ENCODE data around the gene WT1.

Gene WT1

GRCh38 chr11:32344946-32345345 is 90.4 kb downstream of the WT1 start:
- no peak overlapping the region for H3K27ac ChIP-seq (ENCODE audit: extremely low read depth, low read depth, low read length)
- H3K4me3 ChIP-seq (ENCODE audit: low read depth, low read length) = no peak overlapping the region
- H3K9me3 ChIP-seq (ENCODE audit: control insufficient read depth, insufficient read depth, low read depth, low read length) = no peaks in the 10 kb centered on the region
- TF ChIP-seq ZNF747 (tag by site-specific recombination; IDR thresholded peaks at IDR 0.05) (no peak), ZNF670 (tag by site-specific recombination; IDR thresholded peaks at IDR 0.05; ENCODE audit: low read depth) (no peak), ZNF37A (tag by site-specific recombination; IDR thresholded peaks at IDR 0.05) (no peak), HOXA7 (CRISPR knock-in tag; IDR thresholded peaks at IDR 0.05; ENCODE audit: borderline replicate concordance) (no peak), ZNF335 (tag by site-specific recombination; conservative IDR thresholded peaks at IDR 0.05) (no peak), ZSCAN5A (tag by site-specific recombination; IDR thresholded peaks at IDR 0.05) (no peak), ZFP37 (tag by site-specific recombination; IDR thresholded peaks at IDR 0.05) (no peak), SP3 (tag by site-specific recombination; IDR thresholded peaks at IDR 0.05) (no peak), ZBTB17 (tag by site-specific recombination; IDR thresholded peaks at IDR 0.05) (no peak), ZNF776 (tag by site-specific recombination; IDR thresholded peaks at IDR 0.05; ENCODE audit: borderline replicate concordance) (no peak), ZNF302 (tag by site-specific recombination; IDR thresholded peaks at IDR 0.05; ENCODE audit: low read depth) (no peak), SCRT2 (tag by site-specific recombination; IDR thresholded peaks at IDR 0.05) (no peak), ZNF707 (tag by site-specific recombination; IDR thresholded peaks at IDR 0.05) (no peak)
- H3K36me3 ChIP-seq (ENCODE audit: control insufficient read depth in 2 of 2, insufficient read depth in 1 of 2, low read length in 2 of 2) = no peaks in the 10 kb centered on the region
- H3K4me1 ChIP-seq (ENCODE audit: control insufficient read depth, insufficient read depth, low read length) = no peaks in the 10 kb centered on the region
- CTCF ChIA-PET = no interaction called here
- POLR2A ChIA-PET = no interaction called here

GRCh38 chr11:32343325-32344008 is 91.9 kb downstream of the WT1 start:
- ChIA-PET CTCF (interaction anchor here (0.6 kb wide), 1 partner anchor 218 kb away, joined by 5 read pairs; no protein-coding TSS in a partner anchor), POLR2A (no interaction called here)
- H3K27ac ChIP-seq (ENCODE audit: extremely low read depth, low read depth, low read length) = no peak overlapping the region
- H3K4me3 ChIP-seq (ENCODE audit: low read depth, low read length) = no peak overlapping the region
- no peaks in the 10 kb centered on the region for H3K4me1 ChIP-seq (ENCODE audit: control insufficient read depth, insufficient read depth, low read length)
- no peaks in the 10 kb centered on the region for H3K9me3 ChIP-seq (ENCODE audit: control insufficient read depth, insufficient read depth, low read depth, low read length)
- H3K36me3 ChIP-seq (ENCODE audit: control insufficient read depth in 2 of 2, insufficient read depth in 1 of 2, low read length in 2 of 2) = no peaks in the 10 kb centered on the region
- no peak for TF ChIP-seq PRDM10 (tag by site-specific recombination; IDR thresholded peaks at IDR 0.05)
- TF ChIP-seq SCRT1 (tag by site-specific recombination; IDR thresholded peaks at IDR 0.05; ENCODE audit: borderline replicate concordance) = no peak
- TF ChIP-seq ZNF133 (tag by site-specific recombination; IDR thresholded peaks at IDR 0.05) = no peak
- TF ChIP-seq ZNF473 (tag by site-specific recombination; IDR thresholded peaks at IDR 0.05) = no peak
- TF ChIP-seq ZBTB26 (tag by site-specific recombination; optimal IDR thresholded peaks at IDR 0.05) = no peak
- no peak for TF ChIP-seq ZNF639 (tag by site-specific recombination; IDR thresholded peaks at IDR 0.05)
- TF ChIP-seq ZSCAN18 (tag by site-specific recombination; IDR thresholded peaks at IDR 0.05) = no peak
- TF ChIP-seq ZNF449 (tag by site-specific recombination; IDR thresholded peaks at IDR 0.05) = no peak
- no peak for TF ChIP-seq ZNF677 (tag by site-specific recombination; IDR thresholded peaks at IDR 0.05)
- TF ChIP-seq ZNF214 (tag by site-specific recombination; IDR thresholded peaks at IDR 0.05; ENCODE audit: borderline replicate concordance) = no peak

Measured in HEK293 (cell line).